GM23248 (cell line): ENCODE data around the gene PRDM16.

Experiments
- EZH2 ChIP-seq: fragments of 200-600 bp; sonication (generic); IDR thresholded peaks from 2 replicates; pipeline ENCODE4 v1.6.1; 2018; ENCODE audit warnings: antibody characterized with exemption, mild to moderate bottlenecking; ENCODE audit not compliant: insufficient read depth, poor library complexity, severe bottlenecking
- EZH2phosphoT487 ChIP-seq: fragments of 200-600 bp; sonication (generic); IDR thresholded peaks from 2 replicates; pipeline ENCODE4 v1.6.1; 2018; ENCODE audit warnings: antibody characterized with exemption, moderate library complexity, mild to moderate bottlenecking, low read depth; ENCODE audit not compliant: insufficient read depth

GRCh38 chr1:3075666-3076362 lies 6.8 kb downstream of the PRDM16 start:
- no peak for TF ChIP-seq EZH2phosphoT487
- TF ChIP-seq EZH2 = no peak
